ENCODE results near the gene ACOD1. TPM values are rescaled to one million over a fixed set of nuclear protein-coding genes. Genes with fewer than 3 reads are reported as not detected.
A peak's percentile ranks its signal among the peaks of the same experiment; 100 is the strongest.

The ACOD1 gene
- polyA plus RNA-seq, 12 donors = not detected

- peak; percentile 89 for DNase-seq
Observed at GRCh38 chr13:76991796-76992547, 43.7 kb downstream of the ACOD1 start, which contains the start of gene CLN5. CLN5 (plus strand) TSS chr13:76992081; CDS start chr13:76992099, 18 bp downstream.

- peak; percentile 49 for DNase-seq
Observed at GRCh38 chr13:76992548-76993001, 44.3 kb downstream of the ACOD1 start.

GRCh38 chr13:76993021-76993420, 44.7 kb downstream of the ACOD1 start:
- no peak for DNase-seq

GRCh38 chr13:76993473-76993872, 45.2 kb downstream of the ACOD1 start:
- DNase-seq = no peak

DNA sequence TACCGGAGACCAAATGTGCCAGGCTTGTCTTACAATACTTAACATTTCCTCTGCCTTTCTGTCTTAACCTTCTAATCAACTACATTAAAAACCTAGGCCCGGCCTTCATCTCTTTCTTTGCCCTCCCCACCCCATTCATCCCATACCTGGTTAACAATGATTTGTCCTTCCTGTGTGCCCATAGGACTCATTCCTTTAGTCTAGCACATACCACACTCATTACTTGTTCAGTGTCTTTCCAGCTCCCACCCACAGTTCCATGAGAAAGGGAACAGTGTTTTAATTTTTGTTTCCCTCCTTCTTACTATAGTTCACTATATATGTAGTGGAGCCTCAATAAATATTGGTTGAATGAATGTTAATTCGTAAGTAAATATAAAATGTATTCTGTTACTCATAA, 46.0 kb downstream of the ACOD1 start:
- DNase-seq = no peak

GRCh38 chr13:77000475-77000874, 52.2 kb downstream of the ACOD1 start:
- no peak for DNase-seq

DNA sequence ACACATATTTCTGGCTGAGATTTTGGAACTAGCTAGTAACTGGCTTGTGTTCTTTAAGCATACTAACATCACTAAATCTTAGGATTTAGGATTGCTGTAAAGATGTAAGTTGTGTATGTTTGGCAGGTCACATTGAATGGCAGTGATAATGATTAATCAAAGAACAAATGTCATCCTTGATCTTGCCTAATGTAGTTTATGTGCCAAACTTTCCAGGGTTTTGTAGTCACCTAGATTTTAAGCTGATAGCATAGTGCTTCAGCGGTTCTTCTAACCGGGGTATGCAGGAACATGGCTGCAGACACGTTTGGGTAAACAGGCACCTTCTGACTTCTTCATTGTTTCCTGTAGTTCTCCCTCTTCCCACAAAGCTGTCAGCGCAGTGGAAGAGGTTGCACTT, 53.2 kb downstream of the ACOD1 start:
- no peak for DNase-seq

DNA sequence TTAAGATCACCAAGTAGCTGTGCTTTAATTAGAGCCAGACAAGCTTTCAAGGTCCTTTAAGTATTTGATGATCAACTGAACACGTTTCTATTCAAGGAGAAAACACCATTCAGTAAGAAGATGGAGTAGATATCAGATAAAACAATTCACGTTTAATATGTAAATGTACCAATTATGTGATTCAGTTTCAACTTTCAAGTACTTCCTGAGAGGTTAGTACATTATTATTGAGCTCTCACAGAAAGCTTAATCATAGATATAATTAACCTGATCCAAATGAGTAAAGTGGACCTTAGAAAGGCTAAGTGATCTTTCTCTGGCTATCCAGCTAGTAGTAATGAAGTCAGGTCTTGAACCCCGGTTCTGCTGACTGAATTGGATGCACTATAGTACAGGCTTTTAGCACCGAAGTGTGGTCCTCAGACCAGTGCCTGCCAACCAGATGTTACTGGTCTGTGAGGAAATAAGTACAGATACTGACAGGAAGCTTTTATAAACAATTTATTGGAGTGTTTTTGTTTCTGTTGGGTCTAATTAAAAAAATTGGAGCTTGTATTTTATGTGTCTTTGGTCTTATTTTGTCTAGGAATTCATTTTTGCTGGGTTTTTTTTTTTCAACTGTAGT, 53.8 kb downstream of the ACOD1 start:
- no peak for DNase-seq

- no peak for DNase-seq
Observed at GRCh38 chr13:77002590-77003190, 54.4 kb downstream of the ACOD1 start.

Other genes with a start within 250 kb of the ACOD1 start
- gene KCTD12, start 62.1 kb upstream of the ACOD1 start, polyA plus RNA-seq (ENCODE audit: insufficient read length in 12 of 12) = 100 to 1,000 TPM; 176 to 356 (median 219) TPM
- 10 to 100 TPM in 11 of 12 donors, not detected in 1; 13.2 to 25.2 (median 20.8) TPM for gene CLN5, start 43.6 kb downstream of the ACOD1 start, polyA plus RNA-seq (ENCODE audit: insufficient read length in 12 of 12)
- 10 to 100 TPM in 11 of 12 donors, not detected in 1; 24.5 to 49.7 (median 42.7) TPM for gene FBXL3, start 78.6 kb downstream of the ACOD1 start, polyA plus RNA-seq (ENCODE audit: insufficient read length in 12 of 12)